Mammary epithelial cell (primary cell): Measurements from ENCODE around the gene ZNF787.

Experiments used
- CTCF ChIP-seq, 2 donors: IDR thresholded peaks in 1 of 2; conservative IDR thresholded peaks in 1 of 2; 2 replicates each; pipeline ENCODE4 v1.5.1; 2011 to 2012; ENCODE audit warnings: inconsistent platforms in 2 of 2, low read length in 2 of 2, mild to moderate bottlenecking in 2 of 2, control low read depth in 1 of 2, low read depth in 1 of 2; ENCODE audit not compliant: insufficient read depth in 1 of 2; ENCODE audit errors: extremely low read depth in 1 of 2
- EZH2 ChIP-seq: IDR thresholded peaks from 2 replicates; pipeline ENCODE4 v1.6.1; 2012; ENCODE audit warnings: low read length, inconsistent platforms, borderline replicate concordance

DNA sequence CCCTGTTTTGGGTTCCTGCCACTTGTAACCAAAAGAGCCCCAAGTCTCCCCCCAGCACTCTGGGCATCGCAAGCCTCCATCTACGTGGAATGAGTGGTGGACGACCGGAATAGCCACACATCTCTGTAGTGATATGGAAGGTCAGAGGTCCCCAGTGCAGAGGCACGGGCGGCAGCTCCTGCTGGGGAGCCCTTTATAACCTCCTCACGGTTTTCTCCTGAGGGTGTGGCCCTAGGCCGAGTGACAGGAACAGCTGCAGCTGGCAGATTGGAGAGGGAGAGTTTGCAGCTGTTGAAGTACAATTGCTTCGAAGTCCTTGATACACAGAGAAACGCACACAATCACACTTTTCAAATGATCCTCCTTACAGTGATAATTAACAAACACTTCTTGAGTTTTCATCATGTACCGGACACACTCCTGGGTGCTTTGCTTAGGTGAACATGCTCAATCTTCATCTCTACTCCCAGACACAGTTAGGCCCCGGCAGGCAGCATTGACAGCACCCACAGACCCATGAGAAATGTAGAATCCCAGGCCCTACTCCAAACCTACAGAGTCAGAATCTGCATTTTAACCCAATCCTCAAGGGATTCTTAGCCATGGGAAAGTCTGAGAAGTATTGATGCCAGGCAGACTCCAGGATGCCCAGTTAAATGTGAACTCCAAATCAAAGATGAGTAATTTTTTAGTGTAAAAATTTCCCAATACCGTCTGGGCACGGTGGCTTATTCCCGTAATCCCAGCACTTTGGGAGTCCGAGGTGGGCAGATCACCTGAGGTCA is 4.9 kb upstream of the ZNF787 start:
- no peak for TF ChIP-seq EZH2
- no peak for TF ChIP-seq CTCF (conservative IDR thresholded peaks at IDR 0.05 in 1 of 2, IDR thresholded peaks at IDR 0.05 in 1 of 2; ENCODE audit: extremely low read depth in 1 of 2, insufficient read depth in 1 of 2, low read depth in 1 of 2, low read length in 2 of 2)
